GM19035 (cell line): ENCODE data around the gene NOL4.

Source experiments
- ATAC-seq: cut with Tn5 transposase; IDR thresholded peaks from one replicate; pipeline ENCODE4 v1.9.1; 2021; ENCODE audit not compliant: unreplicated experiment

The NOL4 gene

DNA sequence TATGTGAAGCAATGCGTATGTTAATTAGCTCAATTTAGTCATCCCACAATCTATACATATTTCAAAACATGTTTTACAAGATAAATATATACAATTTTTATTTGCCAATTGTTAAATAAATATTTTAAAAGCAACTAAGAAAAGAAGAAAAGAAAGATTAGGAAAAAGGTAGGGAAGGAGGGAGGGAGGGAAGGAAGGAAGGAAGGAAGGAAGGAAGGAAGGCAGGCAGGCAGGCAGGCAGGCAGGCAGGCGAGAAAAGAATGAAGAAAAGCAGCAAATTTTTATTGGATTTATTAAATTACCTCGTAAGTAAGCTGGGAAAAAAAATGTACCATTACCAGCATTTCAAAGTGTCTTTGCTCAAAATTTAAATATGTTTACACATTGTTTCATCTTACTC lies 30.5 kb downstream of the NOL4 start:
- ATAC-seq: no peak

DNA sequence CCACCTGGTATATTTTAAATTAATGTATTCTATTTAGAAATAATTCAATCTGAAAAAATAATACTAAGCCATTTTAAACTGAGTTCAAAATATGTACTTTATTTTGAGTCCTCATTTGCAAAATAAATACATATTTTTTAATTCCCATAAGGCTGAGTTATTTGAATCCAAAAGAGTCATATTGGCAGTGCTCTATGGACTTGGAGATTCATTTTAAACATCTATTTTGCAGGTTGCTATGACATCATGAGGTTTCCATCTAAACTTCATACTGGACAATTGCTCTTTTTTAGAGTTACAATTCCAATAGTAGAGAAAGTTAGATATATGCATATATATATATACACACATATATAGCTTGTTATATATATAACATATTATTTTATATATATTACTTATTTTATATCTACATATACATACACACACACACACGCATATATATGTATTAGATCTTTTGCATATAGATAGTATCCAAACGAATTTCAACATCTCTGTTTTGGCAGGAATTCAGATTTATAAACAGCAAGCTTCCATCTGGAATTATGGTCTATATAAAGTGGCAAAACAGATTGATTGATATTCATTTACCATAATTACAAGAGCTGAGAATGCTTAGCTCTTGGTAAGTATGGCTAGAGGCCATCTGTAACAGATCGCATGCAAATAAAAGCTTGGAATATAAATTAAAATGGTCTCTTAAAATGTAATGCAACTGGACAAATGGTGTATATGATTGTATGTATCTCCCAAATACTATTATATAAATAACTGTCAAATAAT lies 34.9 kb downstream of the NOL4 start:
- no peak for ATAC-seq
